Measurements from ENCODE around the gene UBAC2.
"Not testable (repeated sequence)": the region's sequence is repeated elsewhere in the genome, so short reads cannot be mapped to it uniquely, and the experiment has no call there.

The UBAC2 gene

GRCh38 chr13:99206226-99206625, 5.6 kb downstream of the UBAC2 start:
- Histone ChIP-seq H3K36me3 (peaks cover 3% of the 10 kb centered on the region), H3K4me1 (no peaks in the 10 kb centered on the region), H3K9me3 (no peaks in the 10 kb centered on the region), H3K27me3 (no peaks in the 10 kb centered on the region), H3K4me3 (ENCODE audit: low read depth, low read length) (no peak overlapping the region)
- no peak for TF ChIP-seq CTCF (IDR thresholded peaks at IDR 0.05; ENCODE audit: low read depth, low read length)
- DNase-seq, result no peak

GRCh38 chr13:99206873-99207272, 6.2 kb downstream of the UBAC2 start:
- no peaks in the 10 kb centered on the region for H3K4me1 ChIP-seq
- H3K9me3 ChIP-seq, result no peaks in the 10 kb centered on the region
- no peak for TF ChIP-seq CTCF (IDR thresholded peaks at IDR 0.05; ENCODE audit: low read depth, low read length)
- no peak for DNase-seq
- H3K27me3 ChIP-seq, result no peaks in the 10 kb centered on the region
- no peak overlapping the region for H3K4me3 ChIP-seq (ENCODE audit: low read depth, low read length)
- peaks cover 3% of the 10 kb centered on the region for H3K36me3 ChIP-seq

GRCh38 chr13:99207511-99207910, 6.9 kb downstream of the UBAC2 start:
- Histone ChIP-seq H3K9me3 (no peaks in the 10 kb centered on the region), H3K4me1 (no peaks in the 10 kb centered on the region), H3K36me3 (peaks cover 3% of the 10 kb centered on the region), H3K27me3 (no peaks in the 10 kb centered on the region), H3K4me3 (ENCODE audit: low read depth, low read length) (no peak overlapping the region)
- TF ChIP-seq CTCF (IDR thresholded peaks at IDR 0.05; ENCODE audit: low read depth, low read length), result no peak
- no peak for DNase-seq

DNA sequence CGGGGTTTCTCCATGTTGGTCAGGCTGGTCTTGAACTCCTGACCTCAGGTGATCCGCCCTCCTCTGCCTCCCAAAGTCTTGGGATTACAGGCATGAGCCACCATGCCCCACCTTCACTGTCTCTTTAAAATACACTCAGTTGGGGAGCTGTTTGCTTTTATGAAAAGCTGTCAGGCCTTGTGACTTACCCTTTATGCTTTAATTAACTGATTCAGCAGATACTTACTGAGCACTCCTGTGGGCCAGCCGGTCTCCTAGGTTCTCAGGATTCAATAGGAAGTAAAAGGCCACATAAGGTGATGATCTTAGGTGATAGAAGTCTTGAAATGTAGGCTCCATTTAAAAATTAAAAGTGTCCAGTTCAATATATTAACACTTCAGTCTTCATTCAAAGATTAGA, 7.5 kb downstream of the UBAC2 start:
- Histone ChIP-seq H3K4me3 (ENCODE audit: low read depth, low read length) (no peak overlapping the region), H3K4me1 (no peaks in the 10 kb centered on the region)

DNA sequence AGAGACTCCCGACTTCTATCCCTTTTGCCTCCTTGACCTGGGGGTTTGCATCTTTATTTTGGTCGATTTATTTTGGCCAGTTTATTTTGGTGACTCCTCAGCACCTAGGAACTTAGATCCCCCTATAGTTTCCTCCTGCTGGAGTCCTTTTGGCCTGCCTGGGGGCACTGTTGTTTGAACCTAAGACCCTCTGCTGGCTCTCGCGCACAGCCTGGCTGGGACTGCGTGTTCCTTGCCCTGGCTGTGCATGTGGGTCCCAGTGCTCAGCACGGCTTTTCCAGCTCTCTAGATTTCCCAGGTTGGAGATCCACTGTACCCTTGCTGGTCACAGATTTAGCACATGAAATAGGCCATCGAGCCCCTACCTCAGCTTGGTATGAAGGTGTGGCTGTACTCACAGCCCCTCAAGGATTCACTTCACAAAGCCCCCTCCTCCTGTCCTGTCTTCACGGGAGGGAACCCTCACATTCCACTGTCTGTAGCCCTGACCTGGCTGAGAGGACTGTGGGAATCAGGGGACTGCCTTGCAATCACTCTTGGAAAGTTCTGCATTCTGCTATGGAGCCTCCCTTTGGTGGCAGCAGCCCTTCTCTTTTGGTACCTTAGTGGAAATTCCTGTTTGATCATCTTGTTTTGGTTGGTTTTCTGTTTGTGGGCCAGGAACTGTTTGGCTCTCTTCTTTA, 8.3 kb downstream of the UBAC2 start:
- no peak for DNase-seq

More for the DNA sequence above, 7.5 kb downstream of the UBAC2 start:
- TF ChIP-seq CTCF (IDR thresholded peaks at IDR 0.05; ENCODE audit: low read depth, low read length), result no peak
- no peaks in the 10 kb centered on the region for H3K9me3 ChIP-seq
- no peak for DNase-seq
- H3K27me3 ChIP-seq, result no peaks in the 10 kb centered on the region
- peaks cover 3% of the 10 kb centered on the region for H3K36me3 ChIP-seq

GRCh38 chr13:99210627-99211026, 10.0 kb downstream of the UBAC2 start:
- not testable (repeated sequence) for H3K4me1 ChIP-seq; DNase-seq; H3K4me3 ChIP-seq (ENCODE audit: low read depth, low read length); H3K9me3 ChIP-seq; H3K27me3 ChIP-seq; H3K36me3 ChIP-seq

More for the DNA sequence above, 8.3 kb downstream of the UBAC2 start:
- H3K27me3 ChIP-seq, result no peaks in the 10 kb centered on the region
- H3K4me1 ChIP-seq, result no peaks in the 10 kb centered on the region
- TF ChIP-seq CTCF (IDR thresholded peaks at IDR 0.05; ENCODE audit: low read depth, low read length), result no peak
- no peaks in the 10 kb centered on the region for H3K9me3 ChIP-seq
- peaks cover 3% of the 10 kb centered on the region for H3K36me3 ChIP-seq
- H3K4me3 ChIP-seq (ENCODE audit: low read depth, low read length), result no peak overlapping the region
